ENCODE results near the gene TMEM201.

Gene TMEM201

GRCh38 chr1:9569267-9569666, 19.4 kb upstream of the TMEM201 start:
- no peak for TF ChIP-seq SIN3A (IDR thresholded peaks at IDR 0.05; ENCODE audit: borderline replicate concordance, insufficient read depth, low read length)
- TF ChIP-seq FOXP2 (optimal IDR thresholded peaks at IDR 0.05; ENCODE audit: borderline replicate concordance, extremely low read depth, extremely low read length, insufficient read depth), result no peak
- no peak for TF ChIP-seq REST (IDR thresholded peaks at IDR 0.05; ENCODE audit: insufficient read depth in 1 of 2, low read depth in 2 of 2, low read length in 2 of 2)
- TF ChIP-seq TAF1 (IDR thresholded peaks at IDR 0.05; ENCODE audit: borderline replicate concordance, insufficient read depth, low read length), result no peak
- TF ChIP-seq POLR2AphosphoS5 (IDR thresholded peaks at IDR 0.05; ENCODE audit: low read depth, low read length), result no peak

GRCh38 chr1:9573723-9574122, 15.0 kb upstream of the TMEM201 start:
- TF ChIP-seq SIN3A (IDR thresholded peaks at IDR 0.05; ENCODE audit: borderline replicate concordance, insufficient read depth, low read length) (no peak), POLR2AphosphoS5 (IDR thresholded peaks at IDR 0.05; ENCODE audit: low read depth, low read length) (no peak), REST (IDR thresholded peaks at IDR 0.05; ENCODE audit: insufficient read depth in 1 of 2, low read depth in 2 of 2, low read length in 2 of 2) (no peak), TAF1 (IDR thresholded peaks at IDR 0.05; ENCODE audit: borderline replicate concordance, insufficient read depth, low read length) (no peak), FOXP2 (optimal IDR thresholded peaks at IDR 0.05; ENCODE audit: borderline replicate concordance, extremely low read depth, extremely low read length, insufficient read depth) (no peak)

GRCh38 chr1:9575486-9575885, 13.2 kb upstream of the TMEM201 start:
- no peak for TF ChIP-seq TAF1 (IDR thresholded peaks at IDR 0.05; ENCODE audit: borderline replicate concordance, insufficient read depth, low read length)
- TF ChIP-seq SIN3A (IDR thresholded peaks at IDR 0.05; ENCODE audit: borderline replicate concordance, insufficient read depth, low read length), result no peak
- TF ChIP-seq POLR2AphosphoS5 (IDR thresholded peaks at IDR 0.05; ENCODE audit: low read depth, low read length), result no peak
- no peak for TF ChIP-seq REST (IDR thresholded peaks at IDR 0.05; ENCODE audit: insufficient read depth in 1 of 2, low read depth in 2 of 2, low read length in 2 of 2)
- no peak for TF ChIP-seq FOXP2 (optimal IDR thresholded peaks at IDR 0.05; ENCODE audit: borderline replicate concordance, extremely low read depth, extremely low read length, insufficient read depth)

GRCh38 chr1:9576903-9577302, 11.8 kb upstream of the TMEM201 start:
- no peak for TF ChIP-seq POLR2AphosphoS5 (IDR thresholded peaks at IDR 0.05; ENCODE audit: low read depth, low read length)
- TF ChIP-seq SIN3A (IDR thresholded peaks at IDR 0.05; ENCODE audit: borderline replicate concordance, insufficient read depth, low read length), result no peak
- no peak for TF ChIP-seq TAF1 (IDR thresholded peaks at IDR 0.05; ENCODE audit: borderline replicate concordance, insufficient read depth, low read length)
- no peak for TF ChIP-seq REST (IDR thresholded peaks at IDR 0.05; ENCODE audit: insufficient read depth in 1 of 2, low read depth in 2 of 2, low read length in 2 of 2)
- TF ChIP-seq FOXP2 (optimal IDR thresholded peaks at IDR 0.05; ENCODE audit: borderline replicate concordance, extremely low read depth, extremely low read length, insufficient read depth), result no peak

- TF ChIP-seq FOXP2 (optimal IDR thresholded peaks at IDR 0.05; ENCODE audit: borderline replicate concordance, extremely low read depth, extremely low read length, insufficient read depth), result no peak
- TF ChIP-seq SIN3A (IDR thresholded peaks at IDR 0.05; ENCODE audit: borderline replicate concordance, insufficient read depth, low read length), result no peak
- TF ChIP-seq TAF1 (IDR thresholded peaks at IDR 0.05; ENCODE audit: borderline replicate concordance, insufficient read depth, low read length), result no peak
- no peak for TF ChIP-seq POLR2AphosphoS5 (IDR thresholded peaks at IDR 0.05; ENCODE audit: low read depth, low read length)
- no peak for TF ChIP-seq REST (IDR thresholded peaks at IDR 0.05; ENCODE audit: insufficient read depth in 1 of 2, low read depth in 2 of 2, low read length in 2 of 2)
Measured at GRCh38 chr1:9577423-9577822, 11.3 kb upstream of the TMEM201 start.

All from PFSK-1 (cell line).